Measurements from ENCODE around the gene ARVCF. TPM values are rescaled to one million over a fixed set of nuclear protein-coding genes. Genes with fewer than 3 reads are reported as not detected.

Gene ARVCF
- total and polyA plus RNA-seq, 9 of the 15 experiments (the other 6 are each of a cell fraction or from before 2014, with no cell fraction given), result 0.03 to 97.4 (median 15.6) TPM

DNA sequence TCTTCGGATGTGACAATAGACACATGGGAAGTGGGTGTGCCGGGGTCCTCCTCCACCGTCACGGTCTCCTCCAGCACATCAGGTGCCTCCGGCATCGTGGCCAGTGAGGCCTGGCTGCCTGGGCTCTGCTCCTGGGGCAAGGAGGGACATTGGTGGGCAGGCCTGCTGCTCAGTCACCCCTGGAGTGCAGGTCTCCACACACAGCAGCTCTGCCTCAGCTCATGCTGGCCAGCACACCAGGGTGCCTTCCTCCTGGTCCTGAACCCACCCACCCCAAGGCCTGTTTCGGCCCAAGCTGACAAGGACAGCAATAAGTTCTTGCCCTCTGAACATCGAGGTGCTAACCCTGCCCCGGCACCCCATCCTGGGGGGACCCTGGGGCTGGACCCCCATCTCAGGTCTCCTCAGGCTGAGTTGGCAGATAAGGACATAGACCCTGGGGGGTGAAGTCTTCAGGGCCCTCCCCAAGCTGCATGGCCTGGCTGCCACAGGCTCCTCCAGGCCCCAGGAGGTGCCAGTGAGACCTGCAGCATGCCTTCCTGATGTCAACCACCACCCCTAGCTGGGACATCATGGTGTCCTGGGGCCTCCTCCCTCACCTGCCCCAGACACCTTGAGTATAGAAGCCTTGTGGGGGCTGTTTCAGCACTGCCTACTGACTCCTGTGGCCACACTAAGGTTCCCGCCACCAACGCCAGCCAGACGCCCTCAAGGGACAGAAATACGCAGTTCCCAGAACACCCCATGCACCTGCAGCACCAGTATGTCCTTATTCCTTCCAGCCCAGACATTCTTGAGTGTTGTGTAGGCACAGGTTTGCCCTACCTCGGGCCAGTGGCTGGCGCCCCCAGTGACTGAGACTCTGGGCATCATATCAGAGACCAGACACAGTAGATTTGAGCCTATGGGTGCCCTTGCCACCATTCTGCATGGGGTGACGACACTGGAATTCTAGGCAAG lies 34.4 kb downstream of the ARVCF start (continued):
- TF ChIP-seq, protein P1, sequence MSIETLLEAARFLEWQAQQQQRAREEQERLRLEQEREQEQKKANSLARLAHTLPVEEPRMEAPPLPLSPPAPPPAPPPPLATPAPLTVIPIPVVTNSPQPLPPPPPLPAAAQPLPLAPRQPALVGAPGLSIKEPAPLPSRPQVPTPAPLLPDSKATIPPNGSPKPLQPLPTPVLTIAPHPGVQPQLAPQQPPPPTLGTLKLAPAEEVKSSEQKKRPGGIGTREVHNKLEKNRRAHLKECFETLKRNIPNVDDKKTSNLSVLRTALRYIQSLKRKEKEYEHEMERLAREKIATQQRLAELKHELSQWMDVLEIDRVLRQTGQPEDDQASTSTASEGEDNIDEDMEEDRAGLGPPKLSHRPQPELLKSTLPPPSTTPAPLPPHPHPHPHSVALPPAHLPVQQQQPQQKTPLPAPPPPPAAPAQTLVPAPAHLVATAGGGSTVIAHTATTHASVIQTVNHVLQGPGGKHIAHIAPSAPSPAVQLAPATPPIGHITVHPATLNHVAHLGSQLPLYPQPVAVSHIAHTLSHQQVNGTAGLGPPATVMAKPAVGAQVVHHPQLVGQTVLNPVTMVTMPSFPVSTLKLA (conservative IDR thresholded peaks at IDR 0.05), result no peak
- TF ChIP-seq, protein P2, sequence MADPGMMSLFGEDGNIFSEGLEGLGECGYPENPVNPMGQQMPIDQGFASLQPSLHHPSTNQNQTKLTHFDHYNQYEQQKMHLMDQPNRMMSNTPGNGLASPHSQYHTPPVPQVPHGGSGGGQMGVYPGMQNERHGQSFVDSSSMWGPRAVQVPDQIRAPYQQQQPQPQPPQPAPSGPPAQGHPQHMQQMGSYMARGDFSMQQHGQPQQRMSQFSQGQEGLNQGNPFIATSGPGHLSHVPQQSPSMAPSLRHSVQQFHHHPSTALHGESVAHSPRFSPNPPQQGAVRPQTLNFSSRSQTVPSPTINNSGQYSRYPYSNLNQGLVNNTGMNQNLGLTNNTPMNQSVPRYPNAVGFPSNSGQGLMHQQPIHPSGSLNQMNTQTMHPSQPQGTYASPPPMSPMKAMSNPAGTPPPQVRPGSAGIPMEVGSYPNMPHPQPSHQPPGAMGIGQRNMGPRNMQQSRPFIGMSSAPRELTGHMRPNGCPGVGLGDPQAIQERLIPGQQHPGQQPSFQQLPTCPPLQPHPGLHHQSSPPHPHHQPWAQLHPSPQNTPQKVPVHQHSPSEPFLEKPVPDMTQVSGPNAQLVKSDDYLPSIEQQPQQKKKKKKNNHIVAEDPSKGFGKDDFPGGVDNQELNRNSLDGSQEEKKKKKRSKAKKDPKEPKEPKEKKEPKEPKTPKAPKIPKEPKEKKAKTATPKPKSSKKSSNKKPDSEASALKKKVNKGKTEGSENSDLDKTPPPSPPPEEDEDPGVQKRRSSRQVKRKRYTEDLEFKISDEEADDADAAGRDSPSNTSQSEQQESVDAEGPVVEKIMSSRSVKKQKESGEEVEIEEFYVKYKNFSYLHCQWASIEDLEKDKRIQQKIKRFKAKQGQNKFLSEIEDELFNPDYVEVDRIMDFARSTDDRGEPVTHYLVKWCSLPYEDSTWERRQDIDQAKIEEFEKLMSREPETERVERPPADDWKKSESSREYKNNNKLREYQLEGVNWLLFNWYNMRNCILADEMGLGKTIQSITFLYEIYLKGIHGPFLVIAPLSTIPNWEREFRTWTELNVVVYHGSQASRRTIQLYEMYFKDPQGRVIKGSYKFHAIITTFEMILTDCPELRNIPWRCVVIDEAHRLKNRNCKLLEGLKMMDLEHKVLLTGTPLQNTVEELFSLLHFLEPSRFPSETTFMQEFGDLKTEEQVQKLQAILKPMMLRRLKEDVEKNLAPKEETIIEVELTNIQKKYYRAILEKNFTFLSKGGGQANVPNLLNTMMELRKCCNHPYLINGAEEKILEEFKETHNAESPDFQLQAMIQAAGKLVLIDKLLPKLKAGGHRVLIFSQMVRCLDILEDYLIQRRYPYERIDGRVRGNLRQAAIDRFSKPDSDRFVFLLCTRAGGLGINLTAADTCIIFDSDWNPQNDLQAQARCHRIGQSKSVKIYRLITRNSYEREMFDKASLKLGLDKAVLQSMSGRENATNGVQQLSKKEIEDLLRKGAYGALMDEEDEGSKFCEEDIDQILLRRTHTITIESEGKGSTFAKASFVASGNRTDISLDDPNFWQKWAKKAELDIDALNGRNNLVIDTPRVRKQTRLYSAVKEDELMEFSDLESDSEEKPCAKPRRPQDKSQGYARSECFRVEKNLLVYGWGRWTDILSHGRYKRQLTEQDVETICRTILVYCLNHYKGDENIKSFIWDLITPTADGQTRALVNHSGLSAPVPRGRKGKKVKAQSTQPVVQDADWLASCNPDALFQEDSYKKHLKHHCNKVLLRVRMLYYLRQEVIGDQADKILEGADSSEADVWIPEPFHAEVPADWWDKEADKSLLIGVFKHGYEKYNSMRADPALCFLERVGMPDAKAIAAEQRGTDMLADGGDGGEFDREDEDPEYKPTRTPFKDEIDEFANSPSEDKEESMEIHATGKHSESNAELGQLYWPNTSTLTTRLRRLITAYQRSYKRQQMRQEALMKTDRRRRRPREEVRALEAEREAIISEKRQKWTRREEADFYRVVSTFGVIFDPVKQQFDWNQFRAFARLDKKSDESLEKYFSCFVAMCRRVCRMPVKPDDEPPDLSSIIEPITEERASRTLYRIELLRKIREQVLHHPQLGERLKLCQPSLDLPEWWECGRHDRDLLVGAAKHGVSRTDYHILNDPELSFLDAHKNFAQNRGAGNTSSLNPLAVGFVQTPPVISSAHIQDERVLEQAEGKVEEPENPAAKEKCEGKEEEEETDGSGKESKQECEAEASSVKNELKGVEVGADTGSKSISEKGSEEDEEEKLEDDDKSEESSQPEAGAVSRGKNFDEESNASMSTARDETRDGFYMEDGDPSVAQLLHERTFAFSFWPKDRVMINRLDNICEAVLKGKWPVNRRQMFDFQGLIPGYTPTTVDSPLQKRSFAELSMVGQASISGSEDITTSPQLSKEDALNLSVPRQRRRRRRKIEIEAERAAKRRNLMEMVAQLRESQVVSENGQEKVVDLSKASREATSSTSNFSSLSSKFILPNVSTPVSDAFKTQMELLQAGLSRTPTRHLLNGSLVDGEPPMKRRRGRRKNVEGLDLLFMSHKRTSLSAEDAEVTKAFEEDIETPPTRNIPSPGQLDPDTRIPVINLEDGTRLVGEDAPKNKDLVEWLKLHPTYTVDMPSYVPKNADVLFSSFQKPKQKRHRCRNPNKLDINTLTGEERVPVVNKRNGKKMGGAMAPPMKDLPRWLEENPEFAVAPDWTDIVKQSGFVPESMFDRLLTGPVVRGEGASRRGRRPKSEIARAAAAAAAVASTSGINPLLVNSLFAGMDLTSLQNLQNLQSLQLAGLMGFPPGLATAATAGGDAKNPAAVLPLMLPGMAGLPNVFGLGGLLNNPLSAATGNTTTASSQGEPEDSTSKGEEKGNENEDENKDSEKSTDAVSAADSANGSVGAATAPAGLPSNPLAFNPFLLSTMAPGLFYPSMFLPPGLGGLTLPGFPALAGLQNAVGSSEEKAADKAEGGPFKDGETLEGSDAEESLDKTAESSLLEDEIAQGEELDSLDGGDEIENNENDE (IDR thresholded peaks at IDR 0.05; ENCODE audit: low read depth, low read length), result peak; percentile 25
- peak; percentile 25 for TF ChIP-seq RBBP5 (IDR thresholded peaks at IDR 0.05; ENCODE audit: borderline replicate concordance, insufficient read depth, low read length, poor library complexity, severe bottlenecking)
- TF ChIP-seq, protein P3, sequence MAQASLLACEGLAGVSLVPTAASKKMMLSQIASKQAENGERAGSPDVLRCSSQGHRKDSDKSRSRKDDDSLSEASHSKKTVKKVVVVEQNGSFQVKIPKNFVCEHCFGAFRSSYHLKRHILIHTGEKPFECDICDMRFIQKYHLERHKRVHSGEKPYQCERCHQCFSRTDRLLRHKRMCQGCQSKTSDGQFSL (CRISPR knock-in tag; IDR thresholded peaks at IDR 0.05), result no peak
- TF ChIP-seq, protein P3 (tag; IDR thresholded peaks at IDR 0.05), result no peak
- 0 out of 2 replicates have a peak, but pooled peaks have one; percentile 86 for TF ChIP-seq RUNX1 (IDR thresholded peaks at IDR 0.05; ENCODE audit: low read depth)
- peak in 1 of 3 experiments; percentile 8 for TF ChIP-seq YY1 (IDR thresholded peaks at IDR 0.05; ENCODE audit: borderline replicate concordance in 1 of 3, control insufficient read depth in 1 of 3, extremely low read depth in 1 of 3, insufficient read depth in 3 of 3, insufficient read length in 1 of 3, insufficient replicate concordance in 2 of 3, low read depth in 1 of 3, low read length in 2 of 3)
- TF ChIP-seq, protein P4, sequence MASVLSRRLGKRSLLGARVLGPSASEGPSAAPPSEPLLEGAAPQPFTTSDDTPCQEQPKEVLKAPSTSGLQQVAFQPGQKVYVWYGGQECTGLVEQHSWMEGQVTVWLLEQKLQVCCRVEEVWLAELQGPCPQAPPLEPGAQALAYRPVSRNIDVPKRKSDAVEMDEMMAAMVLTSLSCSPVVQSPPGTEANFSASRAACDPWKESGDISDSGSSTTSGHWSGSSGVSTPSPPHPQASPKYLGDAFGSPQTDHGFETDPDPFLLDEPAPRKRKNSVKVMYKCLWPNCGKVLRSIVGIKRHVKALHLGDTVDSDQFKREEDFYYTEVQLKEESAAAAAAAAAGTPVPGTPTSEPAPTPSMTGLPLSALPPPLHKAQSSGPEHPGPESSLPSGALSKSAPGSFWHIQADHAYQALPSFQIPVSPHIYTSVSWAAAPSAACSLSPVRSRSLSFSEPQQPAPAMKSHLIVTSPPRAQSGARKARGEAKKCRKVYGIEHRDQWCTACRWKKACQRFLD (CRISPR knock-in tag; IDR thresholded peaks at IDR 0.05), result no peak

All from K562 (cell line).